Activated T-cell treated with anti-CD3 and anti-CD28 coated beads, Interleukin-2, amount 50 U/mL, for 72 hours (primary cell): Measurements from ENCODE around the gene GDF11. TPM values are rescaled to one million over a fixed set of nuclear protein-coding genes. Genes with fewer than 3 reads are reported as not detected.

Source experiments
- ATAC-seq, 2 donors: fragments of 150-1000 bp; cut with Tn5 transposase; replicated peaks in 1 of 2; 2 replicates each; pipeline ENCODE4 v1.10.0; 2021; ENCODE audit warnings: moderate library complexity in 2 of 2, mild to moderate bottlenecking in 1 of 2
- DNase-seq, 2 donors: peaks; one replicate each; pipeline ENCODE4 v3.0.0; 2021 to 2022; ENCODE audit warnings: mixed read lengths in 1 of 2
- H3K27ac Mint-ChIP-seq: one replicate; pipeline ENCODE4 v1.8.0; 2022; ENCODE audit warnings: mild to moderate bottlenecking, moderate library complexity, mixed read lengths
- H3K27me3 Mint-ChIP-seq: one replicate; pipeline ENCODE4 v1.8.0; 2022; ENCODE audit warnings: low read depth, mixed read lengths
- H3K36me3 Mint-ChIP-seq, 2 donors: one replicate each; pipeline ENCODE4 v1.8.0; 2022; ENCODE audit warnings: mixed read lengths in 2 of 2, mild to moderate bottlenecking in 1 of 2; ENCODE audit not compliant: insufficient read depth in 2 of 2
- H3K4me1 Mint-ChIP-seq: one replicate; pipeline ENCODE4 v1.8.0; 2022; ENCODE audit warnings: low read depth, mixed read lengths
- H3K4me3 Mint-ChIP-seq, 2 donors: one replicate each; pipeline ENCODE4 v1.8.0; 2022; ENCODE audit warnings: mild to moderate bottlenecking in 2 of 2, mixed read lengths in 2 of 2, moderate library complexity in 2 of 2
- H3K9me3 Mint-ChIP-seq, 2 donors: one replicate each; pipeline ENCODE4 v1.8.0; 2022; ENCODE audit warnings: mixed read lengths in 2 of 2
- total RNA-seq, 2 donors: library from RNA; stranded (reverse); gene quantifications; one replicate each; pipeline ENCODE4 v1.2.3, GENCODE V29; 2022

GDF11 gene
- 1 to 10 TPM; 3.4 to 4.8 TPM for total RNA-seq

DNA sequence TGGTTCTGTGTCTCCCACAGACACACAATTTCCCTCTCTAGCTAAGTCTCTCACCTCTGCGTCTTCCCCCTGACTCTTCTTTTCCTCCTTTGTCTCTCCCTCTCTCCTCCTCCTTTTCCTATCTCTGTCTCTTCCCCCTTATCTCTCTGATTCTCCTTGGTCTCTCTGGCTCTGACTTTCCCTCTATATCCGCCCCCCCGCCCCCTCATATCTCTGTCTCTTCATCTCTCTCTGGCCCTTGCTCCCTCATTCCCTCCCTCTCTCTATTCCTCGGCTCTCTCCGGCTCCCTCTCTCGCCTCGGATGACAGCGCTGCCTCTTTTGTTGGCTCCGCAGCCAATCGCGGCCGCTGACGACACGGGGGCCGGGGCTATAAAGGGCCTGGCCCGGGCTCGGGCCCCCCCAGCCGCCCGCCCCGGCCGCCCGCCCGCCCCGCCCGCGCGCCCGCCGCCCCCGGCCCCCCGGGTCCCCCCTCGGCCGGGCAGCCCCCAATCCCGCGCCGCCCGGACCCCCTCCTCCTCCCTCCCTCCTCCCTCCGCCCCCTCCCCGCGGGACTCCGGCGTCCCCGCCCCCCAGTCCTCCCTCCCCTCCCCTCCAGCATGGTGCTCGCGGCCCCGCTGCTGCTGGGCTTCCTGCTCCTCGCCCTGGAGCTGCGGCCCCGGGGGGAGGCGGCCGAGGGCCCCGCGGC is at the start of gene GDF11:
GDF11 (plus strand) TSS at position 404 of the 687 bp plus-strand sequence; CDS start at position 599, 195 bp downstream.
- ATAC-seq (peak; percentile 70 to 71), DNase-seq (peak; percentile 79 to 81)
- peak within 1 kb of the TSS; percentile 68 for H3K27ac Mint-ChIP-seq
- peaks cover 0 to 2% of the 10 kb centered on the region in 2 donors for H3K36me3 Mint-ChIP-seq
- peak within 1 kb of the TSS; percentile 91 to 94 for H3K4me3 Mint-ChIP-seq
- H3K9me3 Mint-ChIP-seq = no peaks in the 10 kb centered on the region
- H3K4me1 Mint-ChIP-seq = peaks cover 39% of the 10 kb centered on the region
- no peaks in the 10 kb centered on the region for H3K27me3 Mint-ChIP-seq

DNA sequence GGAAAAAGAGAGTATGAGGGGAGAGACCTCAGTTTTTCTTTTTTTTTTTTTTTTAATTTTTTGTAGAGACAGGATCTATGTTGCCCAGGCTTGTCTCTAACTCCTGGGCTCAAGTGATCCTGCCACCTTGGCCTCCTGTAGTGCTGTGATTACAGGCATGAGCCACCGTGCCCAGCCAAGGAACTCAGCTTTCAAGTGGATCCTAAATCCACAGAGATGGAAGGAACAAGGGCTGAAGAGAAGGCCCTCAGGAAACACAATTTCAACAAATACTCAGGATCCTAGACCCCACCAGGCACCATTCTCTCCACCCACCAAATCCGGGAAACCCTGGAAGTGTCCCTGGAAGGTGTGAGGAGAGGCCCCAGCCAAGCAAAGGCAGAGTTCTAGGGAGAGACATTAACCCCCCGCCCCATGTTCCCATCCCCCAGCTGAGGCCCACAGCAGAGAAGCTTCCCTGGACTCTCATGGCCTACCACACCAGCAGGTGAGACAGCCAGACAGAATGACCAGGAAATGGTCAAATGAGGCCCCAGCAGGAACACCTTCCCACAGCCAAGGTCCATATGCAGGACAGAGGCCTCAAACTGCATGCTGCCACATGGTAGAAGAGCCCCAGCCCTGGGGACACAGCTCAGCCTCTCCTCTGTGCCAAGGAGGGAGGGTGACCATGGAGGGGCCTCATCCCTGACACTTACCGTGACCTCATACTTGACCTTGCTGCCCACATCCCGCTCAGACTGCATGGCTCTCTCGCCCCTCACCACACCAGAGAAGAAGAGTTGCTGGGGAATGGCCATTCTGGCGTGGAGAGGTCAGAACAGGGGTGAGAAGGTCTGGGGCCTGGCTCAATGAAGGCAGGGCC is 49.4 kb upstream of the GDF11 start:
- no peak for ATAC-seq
- H3K27ac Mint-ChIP-seq = no peak overlapping the region
- H3K36me3 Mint-ChIP-seq = no peaks in the 10 kb centered on the region

DNA sequence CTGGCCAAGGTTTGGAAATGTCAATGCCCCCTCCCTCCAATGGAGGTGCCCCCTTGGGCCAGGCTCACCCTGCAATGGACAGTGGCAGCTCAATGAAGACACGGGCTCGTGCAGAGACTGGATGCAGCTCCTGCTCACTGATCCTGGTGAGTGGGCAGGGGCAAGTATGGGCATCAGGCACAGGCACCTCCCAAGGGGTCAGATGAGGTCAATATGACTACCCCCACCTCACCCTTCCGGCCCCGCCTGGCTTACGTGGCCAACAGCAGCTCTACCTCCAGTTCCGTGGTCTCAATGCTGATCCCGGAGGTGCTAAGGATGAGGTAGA is 48.8 kb upstream of the GDF11 start:
- no peaks in the 10 kb centered on the region for H3K9me3 Mint-ChIP-seq
- no peaks in the 10 kb centered on the region for H3K36me3 Mint-ChIP-seq
- H3K27ac Mint-ChIP-seq = no peak overlapping the region
- no peaks in the 10 kb centered on the region for H3K27me3 Mint-ChIP-seq
- ATAC-seq (no peak), DNase-seq (no peak)
- H3K4me1 Mint-ChIP-seq = no peaks in the 10 kb centered on the region
- H3K4me3 Mint-ChIP-seq = no peak overlapping the region

More for the DNA sequence above, 49.4 kb upstream of the GDF11 start:
- no peak for DNase-seq
- Mint-ChIP-seq H3K27me3 (no peaks in the 10 kb centered on the region), H3K4me1 (no peaks in the 10 kb centered on the region), H3K9me3 (no peaks in the 10 kb centered on the region), H3K4me3 (no peak overlapping the region)

DNA sequence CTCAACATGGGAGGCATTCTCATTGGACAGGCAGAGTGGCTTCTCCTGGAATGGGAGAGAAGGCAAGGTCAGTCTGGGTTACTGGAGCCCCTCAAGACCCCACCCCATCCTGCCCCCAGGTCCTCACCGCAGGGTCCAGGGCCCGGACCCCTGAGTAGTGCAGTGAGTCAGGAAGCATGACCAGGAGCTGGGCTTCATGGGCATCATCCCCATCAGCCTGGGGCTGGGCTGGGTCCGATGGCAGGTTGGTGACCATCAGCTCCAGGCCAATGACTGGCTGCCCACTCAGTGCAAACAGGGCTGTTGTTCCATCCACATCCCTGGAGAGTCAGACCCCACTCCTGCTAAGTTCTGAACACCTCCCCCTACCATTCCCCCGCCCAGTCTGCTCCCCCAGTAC is 48.3 kb upstream of the GDF11 start:
- H3K4me3 Mint-ChIP-seq = no peak overlapping the region
- no peak overlapping the region for H3K27ac Mint-ChIP-seq
- H3K9me3 Mint-ChIP-seq = no peaks in the 10 kb centered on the region
- H3K27me3 Mint-ChIP-seq = no peaks in the 10 kb centered on the region
- no peaks in the 10 kb centered on the region for H3K36me3 Mint-ChIP-seq
- H3K4me1 Mint-ChIP-seq = no peaks in the 10 kb centered on the region
- ATAC-seq (no peak), DNase-seq (no peak)

DNA sequence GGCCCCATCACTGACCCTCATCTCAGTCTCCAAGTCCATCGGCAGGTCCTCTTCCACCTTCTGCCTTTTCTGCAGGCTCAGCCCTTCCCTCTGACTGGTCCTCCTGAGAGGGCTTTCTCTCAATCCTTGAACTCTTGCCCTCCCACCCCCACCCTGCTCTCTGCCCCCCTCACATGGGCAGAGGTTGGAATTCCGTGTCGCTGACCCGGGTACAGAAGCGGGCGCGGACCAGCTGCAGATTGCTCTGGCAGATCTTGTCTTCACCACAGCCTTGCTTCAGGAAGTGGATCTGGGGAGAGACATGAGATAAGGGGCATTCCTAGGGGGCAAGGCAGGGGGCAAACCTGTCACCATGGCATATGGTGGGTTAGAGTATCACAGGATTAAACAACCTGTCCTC is 47.6 kb upstream of the GDF11 start:
- Mint-ChIP-seq H3K27me3 (no peaks in the 10 kb centered on the region), H3K27ac (no peak overlapping the region), H3K36me3 (peaks cover 0 to 1% of the 10 kb centered on the region in 2 donors), H3K4me1 (no peaks in the 10 kb centered on the region), H3K9me3 (no peaks in the 10 kb centered on the region), H3K4me3 (no peak overlapping the region)
- ATAC-seq = no peak
- DNase-seq = no peak

DNA sequence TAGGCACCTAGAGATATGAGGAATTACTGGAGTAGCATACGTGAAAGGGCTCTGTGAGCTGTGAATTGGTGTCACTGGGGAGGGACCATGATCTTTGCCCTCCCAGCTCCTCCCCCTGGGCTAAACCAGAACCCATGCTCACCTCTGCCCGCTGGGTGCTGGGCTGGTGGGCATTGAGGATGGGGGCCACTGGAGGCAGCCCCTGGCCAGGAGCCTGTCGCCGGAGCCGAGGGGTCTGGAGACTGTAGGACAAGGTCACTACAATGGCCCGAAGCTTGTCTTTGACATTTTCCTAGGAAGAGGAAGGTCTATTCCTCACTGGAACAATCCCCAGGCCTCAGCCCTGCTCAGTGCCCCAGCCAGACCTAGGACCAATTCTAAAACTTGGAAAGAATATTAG is 46.8 kb upstream of the GDF11 start:
- ATAC-seq = no peak
- Mint-ChIP-seq H3K4me3 (no peak overlapping the region), H3K4me1 (no peaks in the 10 kb centered on the region), H3K9me3 (no peaks in the 10 kb centered on the region), H3K27ac (no peak overlapping the region), H3K36me3 (peaks cover 0 to 1% of the 10 kb centered on the region in 2 donors), H3K27me3 (no peaks in the 10 kb centered on the region)
- no peak for DNase-seq

DNA sequence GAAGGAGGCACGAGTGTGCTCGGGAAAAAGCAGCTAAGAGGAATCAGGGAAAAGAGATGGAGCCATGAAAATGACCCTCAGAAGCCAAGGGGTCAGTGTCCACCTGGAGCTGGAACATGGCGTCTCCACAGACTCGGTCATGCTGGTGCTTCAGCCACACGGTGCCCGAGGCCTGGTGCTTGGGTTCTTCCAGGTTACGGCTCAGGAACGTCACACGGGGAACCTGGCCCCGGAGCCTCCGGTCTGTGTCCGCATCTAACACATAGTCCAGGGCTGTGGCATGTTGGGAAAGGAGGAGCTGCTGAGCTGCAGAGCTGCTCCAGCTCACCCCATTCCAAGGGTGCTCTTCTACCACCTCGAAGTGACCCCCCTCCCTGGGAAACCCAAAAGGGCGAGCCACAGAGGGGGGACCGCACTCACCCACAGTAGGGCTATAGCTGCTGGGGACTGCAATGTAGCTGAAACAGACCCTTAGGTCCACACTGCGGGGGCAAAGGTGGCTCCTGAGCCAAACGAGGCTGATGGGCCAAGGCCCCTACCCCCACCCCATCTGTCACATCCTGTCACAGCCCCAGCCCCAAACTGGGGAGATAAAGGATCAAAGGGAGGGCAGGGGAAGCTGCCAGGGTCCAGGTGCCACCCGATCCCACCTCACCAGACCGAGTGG is 46.0 kb upstream of the GDF11 start:
- Mint-ChIP-seq H3K36me3 (peaks cover 0 to 1% of the 10 kb centered on the region in 2 donors), H3K27ac (no peak overlapping the region), H3K9me3 (no peaks in the 10 kb centered on the region), H3K4me1 (no peaks in the 10 kb centered on the region), H3K27me3 (no peaks in the 10 kb centered on the region), H3K4me3 (no peak overlapping the region)
- DNase-seq (no peak), ATAC-seq (no peak)

DNA sequence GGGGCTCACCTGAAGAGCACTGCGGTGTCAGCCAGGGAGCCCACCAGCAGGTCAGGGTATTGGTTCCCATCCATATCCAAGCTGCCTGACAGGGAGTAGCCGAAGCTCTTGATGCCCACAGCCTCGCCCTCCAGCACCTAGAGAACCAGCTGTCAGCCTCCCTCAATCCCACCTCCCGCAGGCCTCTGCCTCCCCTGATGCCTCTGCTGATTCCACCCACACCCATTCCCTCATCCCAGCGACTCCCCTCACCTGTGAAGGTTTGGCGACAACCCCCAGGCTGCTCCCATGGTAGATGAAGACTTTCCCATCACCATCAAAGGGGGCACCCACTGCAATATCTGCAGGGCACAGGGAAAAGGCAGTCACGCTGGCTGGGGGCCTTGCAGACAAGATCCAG is 45.2 kb upstream of the GDF11 start:
- Mint-ChIP-seq H3K27ac (no peak overlapping the region), H3K4me3 (no peak overlapping the region), H3K9me3 (no peaks in the 10 kb centered on the region), H3K36me3 (peaks cover 0 to 1% of the 10 kb centered on the region in 2 donors), H3K27me3 (no peaks in the 10 kb centered on the region), H3K4me1 (no peaks in the 10 kb centered on the region)
- ATAC-seq = no peak
- DNase-seq = no peak

DNA sequence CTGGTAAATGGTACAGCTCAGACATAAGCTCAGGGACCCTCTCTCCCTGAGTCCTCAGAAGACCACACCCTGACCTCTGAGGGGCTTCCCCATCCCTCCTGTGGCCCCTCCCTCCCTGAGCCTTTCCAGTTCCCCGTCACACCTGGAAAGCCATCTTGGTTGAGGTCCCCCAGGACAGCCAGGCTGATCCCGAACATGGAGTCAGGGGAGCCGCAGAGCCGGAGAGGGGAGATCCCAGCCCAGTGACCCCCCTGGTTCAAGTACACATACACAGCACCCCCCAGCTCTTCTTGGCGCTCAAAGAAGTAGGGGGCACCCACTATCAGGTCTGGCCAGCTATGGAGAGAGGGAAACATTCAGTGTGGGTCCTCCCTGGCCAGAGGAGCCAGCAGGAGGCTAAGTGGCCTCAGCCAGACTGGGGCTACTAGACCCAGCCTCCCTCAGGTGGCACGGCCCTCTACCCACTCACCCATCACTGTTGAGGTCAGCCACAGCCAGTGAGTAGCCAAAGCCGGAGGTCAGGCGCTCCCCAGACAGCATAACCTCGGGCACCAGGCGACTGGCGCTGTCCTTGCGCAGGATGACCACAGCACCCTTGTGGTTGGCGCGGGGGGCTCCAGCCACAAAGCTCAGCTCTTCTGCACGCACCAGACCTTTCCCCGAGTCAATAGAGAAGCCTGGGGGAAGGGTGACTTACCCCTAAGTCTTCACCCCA is 44.5 kb upstream of the GDF11 start:
- no peak for DNase-seq
- Mint-ChIP-seq H3K4me3 (no peak overlapping the region), H3K27me3 (no peaks in the 10 kb centered on the region), H3K4me1 (no peaks in the 10 kb centered on the region), H3K9me3 (no peaks in the 10 kb centered on the region), H3K36me3 (peaks cover 0 to 1% of the 10 kb centered on the region in 2 donors), H3K27ac (no peak overlapping the region)
- no peak for ATAC-seq

DNA sequence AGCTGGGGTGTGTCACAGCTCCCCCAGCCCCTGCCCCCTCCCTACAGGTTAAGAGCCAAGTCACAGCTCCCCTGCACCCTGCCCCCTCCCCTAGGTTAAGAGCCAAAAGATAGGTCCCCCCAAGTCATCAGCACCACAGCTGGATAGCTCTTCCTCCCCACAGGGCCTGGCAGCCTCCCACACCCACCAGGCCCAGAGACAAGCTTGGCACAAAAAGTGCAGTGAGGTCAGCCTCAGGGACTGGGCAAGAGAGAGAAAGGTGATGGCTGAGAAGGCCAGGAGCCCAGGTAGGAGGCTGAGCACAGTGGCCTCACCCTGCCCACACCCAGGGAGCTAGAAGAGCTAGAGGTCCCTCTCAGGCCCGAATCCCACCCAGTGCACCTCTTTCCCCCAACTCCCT is 44.0 kb upstream of the GDF11 start:
- no peak for DNase-seq
- no peaks in the 10 kb centered on the region for H3K27me3 Mint-ChIP-seq
- no peak overlapping the region for H3K4me3 Mint-ChIP-seq
- no peaks in the 10 kb centered on the region for H3K4me1 Mint-ChIP-seq
- H3K9me3 Mint-ChIP-seq = no peaks in the 10 kb centered on the region
- H3K27ac Mint-ChIP-seq = no peak overlapping the region
- ATAC-seq = no peak
- peaks cover 0 to 1% of the 10 kb centered on the region in 2 donors for H3K36me3 Mint-ChIP-seq

DNA sequence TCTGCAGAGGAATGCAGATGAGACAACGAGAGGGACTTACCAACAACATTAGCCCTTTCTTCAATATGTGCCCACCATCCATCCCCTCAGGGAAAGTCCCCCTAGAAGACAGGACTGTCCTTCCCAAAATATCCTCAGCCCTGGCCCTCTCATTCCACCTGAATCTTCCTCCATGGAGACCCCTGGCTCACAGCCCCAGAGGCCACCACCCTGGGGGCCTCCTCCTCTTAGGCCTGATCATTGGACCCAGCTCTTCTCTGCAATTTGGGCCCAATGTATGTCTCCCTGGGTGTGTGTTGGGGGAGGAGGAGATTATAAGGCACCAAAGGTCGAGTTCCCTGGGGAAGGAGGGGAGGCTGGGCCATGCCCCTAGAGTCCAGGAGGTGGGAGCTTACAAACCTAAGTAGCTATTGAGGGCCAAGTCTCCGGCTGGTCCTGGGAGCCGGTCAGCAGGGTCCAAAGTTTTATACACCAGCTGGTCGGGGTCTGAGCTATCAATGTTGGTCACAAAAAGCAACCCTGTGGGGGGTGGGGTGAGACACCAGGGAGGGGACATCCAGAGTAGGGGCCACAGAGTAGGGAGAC is 43.4 kb upstream of the GDF11 start:
- no peak overlapping the region for H3K27ac Mint-ChIP-seq
- no peak overlapping the region for H3K4me3 Mint-ChIP-seq
- peaks cover 0 to 1% of the 10 kb centered on the region in 2 donors for H3K36me3 Mint-ChIP-seq
- no peak for ATAC-seq
- DNase-seq = no peak
- no peaks in the 10 kb centered on the region for H3K4me1 Mint-ChIP-seq
- H3K9me3 Mint-ChIP-seq = no peaks in the 10 kb centered on the region
- no peaks in the 10 kb centered on the region for H3K27me3 Mint-ChIP-seq

DNA sequence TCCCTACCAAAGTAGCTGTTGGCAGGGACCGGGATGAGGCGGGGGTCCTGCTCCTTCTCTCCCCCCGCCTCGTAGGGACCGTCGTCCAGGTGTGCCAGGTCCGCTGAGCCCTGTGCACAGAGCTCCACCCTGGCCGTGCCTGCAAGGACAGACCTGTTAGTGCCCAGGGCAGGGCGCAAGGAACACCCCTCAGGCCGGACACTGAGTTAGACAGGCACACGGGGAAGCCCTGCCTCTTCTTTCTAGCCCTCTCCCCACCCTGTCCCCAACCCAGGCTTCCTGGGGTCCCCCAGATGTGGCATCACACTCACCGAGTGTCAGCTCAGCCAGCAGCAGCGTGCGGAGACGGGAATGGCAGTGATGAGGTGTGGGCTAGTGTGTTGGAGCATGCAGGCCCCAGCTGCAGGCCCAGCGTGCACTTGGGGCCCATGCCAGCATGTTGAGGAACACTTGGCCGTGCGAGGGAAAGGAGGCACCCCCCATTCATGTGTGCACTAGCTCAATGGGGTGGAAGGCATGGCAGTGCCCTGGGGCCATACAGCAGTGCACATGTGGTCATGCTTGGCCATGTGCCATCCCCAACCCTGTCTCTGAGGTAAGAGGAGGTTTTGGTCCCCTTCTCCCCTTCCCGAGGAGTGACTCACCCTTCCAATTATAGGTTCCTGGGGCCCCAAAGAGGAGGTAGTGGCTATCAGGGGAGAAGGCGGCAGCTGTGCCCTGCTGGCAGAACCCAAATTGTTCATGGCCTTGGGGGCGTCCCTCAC is 42.5 kb upstream of the GDF11 start:
- no peak for DNase-seq
- Mint-ChIP-seq H3K4me1 (no peaks in the 10 kb centered on the region), H3K36me3 (peaks cover 0 to 1% of the 10 kb centered on the region in 2 donors), H3K27me3 (no peaks in the 10 kb centered on the region), H3K4me3 (no peak overlapping the region), H3K27ac (no peak overlapping the region), H3K9me3 (no peaks in the 10 kb centered on the region)
- no peak for ATAC-seq
